GM18507 (cell line): Measurements from ENCODE around the gene INTU.
"Not testable (repeated sequence)": the region's sequence is repeated elsewhere in the genome, so short reads cannot be mapped to it uniquely, and the experiment has no call there.

ENCODE experiments used
- DNase-seq: peaks from one replicate; pipeline ENCODE4 v3.0.0; 2011; ENCODE audit warnings: low read depth; ENCODE audit not compliant: insufficient read length; ENCODE audit errors: extremely low spot score
- FAIRE-seq: peaks from 2 replicates; lab custom pipeline; 2011; peaks lifted over from hg19 to GRCh38; lab: Jason Lieb, UNC

The INTU gene

GRCh38 chr4:127634181-127634580 is 1.4 kb downstream of the INTU start:
- FAIRE-seq (no peak), DNase-seq (no peak)

- no peak for FAIRE-seq
- DNase-seq: no peak
Observed at GRCh38 chr4:127641524-127641923, 8.8 kb downstream of the INTU start.

- FAIRE-seq: no peak
- DNase-seq: no peak
Observed at GRCh38 chr4:127642169-127642568, 9.4 kb downstream of the INTU start.

GRCh38 chr4:127643791-127644190 is 11.0 kb downstream of the INTU start:
- DNase-seq (no peak), FAIRE-seq (no peak)

GRCh38 chr4:127648061-127648460 is 15.3 kb downstream of the INTU start:
- no peak for DNase-seq
- FAIRE-seq: no peak

GRCh38 chr4:127655590-127655989 is 22.8 kb downstream of the INTU start:
- FAIRE-seq, DNase-seq: not testable (repeated sequence)

- no peak for FAIRE-seq
- no peak for DNase-seq
Observed at GRCh38 chr4:127656047-127656680, 23.4 kb downstream of the INTU start.

- FAIRE-seq (no peak), DNase-seq (no peak)
Observed at GRCh38 chr4:127660284-127660885, 27.6 kb downstream of the INTU start.

GRCh38 chr4:127667116-127667515 is 34.4 kb downstream of the INTU start:
- FAIRE-seq (no peak), DNase-seq (no peak)

- FAIRE-seq: no peak
- no peak for DNase-seq
Observed at GRCh38 chr4:127667772-127668171, 35.0 kb downstream of the INTU start.

- FAIRE-seq: no peak
- DNase-seq: no peak
Observed at GRCh38 chr4:127668770-127669169, 36.0 kb downstream of the INTU start.

- no peak for DNase-seq
- no peak for FAIRE-seq
Observed at GRCh38 chr4:127669691-127670090, 36.9 kb downstream of the INTU start.

GRCh38 chr4:127672111-127672510 is 39.4 kb downstream of the INTU start:
- FAIRE-seq (no peak), DNase-seq (no peak)

GRCh38 chr4:127685292-127685691 is 52.5 kb downstream of the INTU start:
- no peak for DNase-seq
- no peak for FAIRE-seq

GRCh38 chr4:127686658-127687057 is 53.9 kb downstream of the INTU start:
- FAIRE-seq (no peak), DNase-seq (no peak)

- FAIRE-seq: no peak
Observed at GRCh38 chr4:127687580-127687979, 54.8 kb downstream of the INTU start.

GRCh38 chr4:127698789-127699200 is 66.0 kb downstream of the INTU start:
- peak; percentile 91 for FAIRE-seq
- DNase-seq: peak; percentile 54

More at GRCh38 chr4:127687580-127687979, 54.8 kb downstream of the INTU start:
- DNase-seq: no peak

GRCh38 chr4:127708985-127709384 is 76.2 kb downstream of the INTU start:
- FAIRE-seq: no peak
- no peak for DNase-seq

- FAIRE-seq: no peak
- no peak for DNase-seq
Observed at GRCh38 chr4:127709456-127709855, 76.7 kb downstream of the INTU start.

GRCh38 chr4:127730142-127730913 is 97.6 kb downstream of the INTU start, which contains the start of gene SLC25A31:
SLC25A31 (plus strand) TSS chr4:127730400; CDS start chr4:127730546, 146 bp downstream.
- no peak for FAIRE-seq

GRCh38 chr4:127731406-127731805 is 98.6 kb downstream of the INTU start:
- no peak for FAIRE-seq

More at GRCh38 chr4:127730142-127730913, 97.6 kb downstream of the INTU start, which contains the start of gene SLC25A31:
- DNase-seq: no peak

More at GRCh38 chr4:127731406-127731805, 98.6 kb downstream of the INTU start:
- no peak for DNase-seq
